GM04503 (cell line): ENCODE measurements around the gene CNTNAP5.

Experiments
- DNase-seq: peaks from one replicate; pipeline ENCODE4 v3.0.0-alpha.2; 2012; ENCODE audit warnings: low read depth

Gene CNTNAP5

GRCh38 chr2:124814968-124815745 is 790.1 kb downstream of the CNTNAP5 start:
- DNase-seq = no peak

- DNase-seq = no peak
Measured at GRCh38 chr2:124816007-124816406, 790.9 kb downstream of the CNTNAP5 start.

GRCh38 chr2:124822516-124822915 is 797.4 kb downstream of the CNTNAP5 start:
- no peak for DNase-seq

GRCh38 chr2:124824441-124824840 is 799.4 kb downstream of the CNTNAP5 start:
- no peak for DNase-seq

GRCh38 chr2:124832521-124832920 is 807.4 kb downstream of the CNTNAP5 start:
- DNase-seq = no peak

GRCh38 chr2:124834331-124834730 is 809.2 kb downstream of the CNTNAP5 start:
- no peak for DNase-seq

- DNase-seq = no peak
Measured at GRCh38 chr2:124835331-124835730, 810.2 kb downstream of the CNTNAP5 start.

- DNase-seq = peak; percentile 29
Measured at GRCh38 chr2:124836416-124836815, 811.3 kb downstream of the CNTNAP5 start.

GRCh38 chr2:124837496-124837895 is 812.4 kb downstream of the CNTNAP5 start:
- no peak for DNase-seq

GRCh38 chr2:124838406-124838805 is 813.3 kb downstream of the CNTNAP5 start:
- no peak for DNase-seq

- DNase-seq = no peak
Measured at GRCh38 chr2:124867247-124867646, 842.2 kb downstream of the CNTNAP5 start.

GRCh38 chr2:124874219-124874618 is 849.1 kb downstream of the CNTNAP5 start:
- no peak for DNase-seq

GRCh38 chr2:124874676-124875075 is 849.6 kb downstream of the CNTNAP5 start:
- no peak for DNase-seq

- no peak for DNase-seq
Measured at GRCh38 chr2:124875627-124876244, 850.6 kb downstream of the CNTNAP5 start.

- peak; percentile 19 for DNase-seq
Measured at GRCh38 chr2:124877141-124877577, 852.1 kb downstream of the CNTNAP5 start.

- no peak for DNase-seq
Measured at GRCh38 chr2:124879640-124880039, 854.6 kb downstream of the CNTNAP5 start.

- no peak for DNase-seq
Measured at GRCh38 chr2:124880995-124881394, 855.9 kb downstream of the CNTNAP5 start.

GRCh38 chr2:124882423-124882822 is 857.3 kb downstream of the CNTNAP5 start:
- no peak for DNase-seq

GRCh38 chr2:124883595-124883994 is 858.5 kb downstream of the CNTNAP5 start:
- DNase-seq = no peak

GRCh38 chr2:124884315-124884714 is 859.2 kb downstream of the CNTNAP5 start:
- no peak for DNase-seq

GRCh38 chr2:124886216-124886615 is 861.1 kb downstream of the CNTNAP5 start:
- no peak for DNase-seq

- DNase-seq = no peak
Measured at GRCh38 chr2:124887466-124887865, 862.4 kb downstream of the CNTNAP5 start.

GRCh38 chr2:124888431-124888830 is 863.3 kb downstream of the CNTNAP5 start:
- no peak for DNase-seq

GRCh38 chr2:124894199-124894598 is 869.1 kb downstream of the CNTNAP5 start:
- no peak for DNase-seq
